ENCODE data around the gene FASTK. TPM values are rescaled to one million over a fixed set of nuclear protein-coding genes. Genes with fewer than 3 reads are reported as not detected.

The FASTK gene
- polyA plus RNA-seq, 10 donors = 45.2 to 83.3 (median 64.0) TPM

DNA sequence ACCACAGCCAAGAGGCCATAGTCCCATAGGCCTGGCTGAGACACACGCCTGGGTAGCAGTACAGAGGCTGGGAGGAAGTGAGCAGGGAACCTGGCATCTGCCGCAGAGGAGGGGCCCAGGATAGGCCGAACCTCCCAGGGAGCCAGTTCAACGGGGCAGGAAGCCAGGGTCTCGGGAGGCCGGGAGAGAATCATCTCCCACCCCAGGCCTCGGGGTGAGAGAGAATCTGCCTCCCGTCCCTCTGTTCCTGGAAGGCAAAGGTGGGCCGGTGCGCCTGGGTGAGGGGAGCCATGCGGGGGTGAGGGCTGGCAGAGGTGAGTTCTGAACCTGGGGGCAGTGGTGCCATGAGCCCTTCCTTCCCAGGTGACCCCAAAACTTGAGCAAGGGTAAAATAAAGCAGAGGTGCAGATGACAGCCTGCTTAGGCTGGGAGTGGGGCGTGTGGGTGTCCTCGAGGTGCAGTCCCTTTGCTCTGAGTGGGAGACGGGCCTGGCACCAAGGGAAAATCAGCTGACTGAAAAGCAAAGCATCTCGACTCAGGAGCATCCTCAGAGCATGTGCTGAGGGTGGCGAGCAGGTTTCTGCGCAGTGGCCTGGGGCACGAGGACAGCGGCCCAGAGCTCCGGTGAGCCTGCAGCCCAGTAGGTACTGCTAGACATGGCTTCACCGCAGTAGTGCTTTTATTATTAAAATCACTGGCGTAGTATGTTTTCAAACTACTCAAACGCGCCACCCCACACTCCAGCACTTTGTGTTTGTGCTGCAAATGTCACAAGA is 21.2 kb upstream of the FASTK start:
- DNase-seq = no peak

DNA sequence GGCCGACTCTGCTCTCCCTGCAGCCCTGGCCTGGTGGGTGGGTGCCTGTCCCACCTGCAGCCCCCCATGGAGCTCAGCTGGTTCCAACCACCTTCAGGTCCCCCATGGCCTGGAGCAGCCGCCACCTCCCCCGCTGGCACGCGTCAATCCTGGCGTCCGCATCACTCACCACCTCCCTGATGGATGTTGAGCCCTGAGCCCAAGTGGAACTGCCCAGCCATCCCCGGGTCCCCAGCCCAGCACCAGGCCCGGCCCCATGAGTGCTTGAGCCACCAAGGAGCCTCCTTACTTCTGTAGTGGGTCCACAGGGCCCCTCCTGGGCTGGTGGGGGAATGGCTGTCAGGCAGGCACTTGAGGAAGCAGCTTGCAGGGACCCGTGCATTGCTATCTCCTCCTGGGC is 20.3 kb upstream of the FASTK start:
- DNase-seq = no peak

GRCh38 chr7:151099486-151100211 is 19.0 kb upstream of the FASTK start:
- no peak for DNase-seq

- DNase-seq = no peak
Observed at GRCh38 chr7:151095828-151096475, 15.3 kb upstream of the FASTK start.

DNA sequence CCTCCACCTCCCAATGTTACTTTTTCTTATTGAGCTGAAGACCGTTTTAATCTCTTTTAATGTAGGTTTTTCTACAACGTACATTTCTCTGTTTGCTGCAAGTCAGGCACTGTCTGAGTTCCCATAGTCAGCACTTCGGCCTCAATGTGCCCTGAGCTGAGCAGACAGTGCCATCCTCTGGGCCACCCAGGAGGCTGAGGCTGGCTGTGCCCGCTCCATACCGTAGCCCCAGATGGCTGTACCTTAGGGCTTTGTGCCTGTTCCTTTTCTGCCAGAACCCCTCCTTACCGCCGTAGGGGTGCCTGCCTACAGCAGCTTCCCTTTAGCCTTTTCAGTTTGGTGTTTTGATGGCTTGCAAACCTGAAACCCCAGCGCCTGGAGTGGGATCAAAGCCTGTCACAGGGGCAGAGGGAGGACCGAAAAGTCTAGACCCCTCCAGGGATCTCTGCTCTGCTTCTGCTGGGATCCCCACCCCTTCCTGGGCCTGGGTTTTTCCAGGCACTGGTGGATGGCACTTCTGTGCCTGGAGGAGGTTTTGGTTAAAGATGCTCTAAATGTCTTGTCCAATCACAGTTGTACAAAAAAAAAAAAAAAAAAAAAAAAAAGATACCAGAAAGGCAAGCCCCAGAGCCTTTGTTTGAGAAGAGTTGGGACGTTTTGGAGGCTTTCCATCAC is 14.7 kb upstream of the FASTK start:
- DNase-seq = no peak

DNA sequence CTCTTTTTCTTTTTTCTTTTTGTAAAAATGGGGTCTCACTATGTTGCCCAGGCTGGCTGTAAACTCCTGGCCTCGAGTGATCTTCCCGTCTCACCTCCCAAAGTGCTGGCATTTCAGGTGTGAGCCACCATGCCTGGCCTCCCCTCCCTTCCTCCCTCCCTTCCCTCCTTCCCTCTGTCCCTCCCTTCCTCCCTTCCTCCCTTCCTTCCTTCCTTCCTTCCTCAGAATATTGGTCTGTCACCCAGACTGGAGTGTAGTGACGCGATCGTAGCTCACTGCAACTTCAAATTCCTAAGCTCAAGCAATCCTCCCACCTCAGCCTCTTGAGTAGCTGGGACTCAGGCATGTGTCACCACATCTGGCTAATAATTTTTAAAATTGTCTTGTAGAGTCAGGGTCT is 14.1 kb upstream of the FASTK start:
- no peak for DNase-seq

DNA sequence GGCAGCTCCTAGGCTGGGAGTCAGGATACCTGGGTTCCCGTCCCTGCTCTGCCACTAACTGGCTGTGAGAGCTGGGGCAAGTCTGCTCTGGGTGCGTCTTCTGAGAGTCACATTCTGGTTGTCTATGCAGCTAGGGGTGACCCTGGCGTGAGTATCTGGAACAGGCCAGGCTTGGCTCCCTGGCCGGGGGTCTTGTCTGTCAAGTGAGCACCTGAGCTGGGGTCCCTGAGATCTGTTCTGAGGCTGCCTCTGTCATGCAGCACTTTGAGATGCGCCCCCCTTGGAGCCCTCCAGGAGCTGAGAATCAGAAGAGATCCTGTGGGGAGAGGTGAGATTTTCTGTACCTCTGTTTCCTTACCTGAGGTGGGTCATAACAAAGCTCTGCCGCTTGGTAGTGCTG is 13.1 kb upstream of the FASTK start:
- DNase-seq = no peak

- DNase-seq = no peak
Observed at GRCh38 chr7:151091988-151092387, 11.4 kb upstream of the FASTK start.

DNA sequence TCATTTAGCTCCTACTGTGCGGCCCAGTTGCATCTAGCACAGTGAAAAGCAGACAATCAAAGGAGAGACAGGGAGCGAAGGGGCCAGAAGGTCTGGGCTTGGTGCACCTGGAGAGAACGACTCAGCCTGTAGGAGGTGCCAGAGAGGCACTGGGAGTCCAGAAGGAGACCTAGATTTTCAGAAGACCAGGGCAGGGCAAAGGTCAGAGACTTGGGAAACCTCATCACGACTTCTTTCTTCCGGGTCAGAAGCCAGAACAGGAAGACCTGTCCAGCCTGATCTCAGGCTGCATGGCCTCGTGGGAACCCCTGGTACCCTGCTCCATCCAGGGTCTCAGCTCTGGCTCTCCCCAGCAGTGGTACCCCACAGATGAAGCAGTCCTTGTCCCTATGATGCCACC is 10.8 kb upstream of the FASTK start:
- no peak for DNase-seq

- DNase-seq = no peak
Observed at GRCh38 chr7:151091003-151091402, 10.4 kb upstream of the FASTK start.

GRCh38 chr7:151089893-151090730 is 9.5 kb upstream of the FASTK start:
- no peak for DNase-seq

DNA sequence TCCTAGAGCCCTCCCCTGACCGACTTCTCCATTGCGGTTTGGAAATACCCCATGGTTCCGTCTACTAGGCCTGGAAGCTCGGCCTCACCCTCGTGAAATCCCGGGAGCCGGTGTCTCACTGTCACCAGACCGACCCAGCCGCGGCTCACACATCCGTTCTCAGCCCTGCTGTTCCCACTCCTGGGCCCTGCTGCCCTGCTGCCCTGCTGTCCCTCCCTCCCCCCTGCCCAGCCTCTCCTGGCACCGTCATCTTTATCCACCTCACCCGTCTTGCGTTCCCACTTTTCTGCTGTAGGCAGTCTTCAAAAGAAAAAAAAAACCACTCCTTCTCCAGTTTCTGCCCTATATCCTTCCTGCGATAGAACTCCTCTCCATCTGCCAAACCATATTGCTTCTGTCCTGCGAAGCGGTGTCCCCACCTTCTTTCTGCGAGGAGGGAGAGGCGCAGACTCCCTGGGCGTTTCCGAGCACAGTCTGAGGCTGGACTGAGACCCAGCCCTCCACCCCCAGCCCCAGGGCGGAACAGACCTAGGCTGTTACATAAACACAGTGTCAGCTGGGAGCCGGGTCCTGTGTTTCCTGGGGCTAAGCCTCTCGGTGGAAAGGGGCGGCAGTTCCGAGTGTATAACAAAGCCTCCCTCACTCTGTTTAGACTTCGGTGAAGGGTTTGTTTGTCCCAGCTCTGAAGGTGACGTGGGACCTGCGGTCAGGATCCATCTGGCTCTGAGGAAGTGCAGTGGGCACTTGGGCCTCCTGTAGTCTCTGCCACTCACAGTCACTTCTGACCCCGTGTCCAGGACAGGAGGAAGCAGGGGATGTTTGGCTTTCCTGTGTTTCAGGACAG is 8.5 kb upstream of the FASTK start:
- DNase-seq = peak in 2 of 3 donors; percentile 56 to 81

DNA sequence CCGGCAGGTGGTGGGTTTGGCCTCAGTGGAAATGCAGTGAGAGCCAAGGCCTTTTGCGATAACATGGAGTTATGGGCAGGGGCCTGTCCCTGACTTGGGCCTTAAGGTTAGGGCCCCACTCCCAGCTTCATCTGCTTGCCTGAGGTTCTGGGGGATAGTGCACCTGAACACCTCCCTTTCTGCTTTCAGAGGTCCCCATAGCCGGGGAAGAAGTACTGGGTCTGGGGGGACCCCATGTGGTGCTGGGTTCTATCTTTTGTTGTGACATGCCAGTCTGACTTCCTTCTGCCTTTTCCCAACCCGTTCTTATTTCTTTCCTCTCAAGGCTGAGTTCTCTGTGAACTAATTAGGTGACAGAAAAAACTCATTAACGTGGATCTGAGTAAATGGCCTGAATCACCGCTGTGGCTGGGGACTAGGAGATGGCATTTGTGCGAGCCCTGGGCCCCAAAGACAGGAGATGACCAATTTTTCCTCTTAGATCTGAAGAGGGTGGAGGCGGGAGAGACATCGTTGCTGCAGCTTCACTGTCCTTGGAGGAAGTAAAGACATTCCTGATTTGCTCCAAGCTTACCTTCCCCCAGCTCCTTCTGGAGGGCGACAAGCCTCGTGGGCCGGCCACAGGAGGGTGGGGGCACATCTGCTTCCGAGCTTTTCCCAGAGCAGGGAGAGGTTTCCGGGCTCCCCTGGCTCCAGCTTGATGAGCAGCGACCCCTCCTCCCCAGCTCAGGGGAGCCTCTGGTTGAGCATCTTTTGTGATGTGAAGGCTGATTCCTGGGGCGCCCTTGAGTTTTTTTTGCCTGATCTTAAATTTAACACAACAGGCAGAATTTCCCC is 7.6 kb upstream of the FASTK start:
- DNase-seq = no peak

GRCh38 chr7:151087245-151088018 is 6.8 kb upstream of the FASTK start:
- peak in 2 of 3 donors; percentile 62 to 79 for DNase-seq

GRCh38 chr7:151086802-151087244 is 6.2 kb upstream of the FASTK start:
- DNase-seq = no peak

DNA sequence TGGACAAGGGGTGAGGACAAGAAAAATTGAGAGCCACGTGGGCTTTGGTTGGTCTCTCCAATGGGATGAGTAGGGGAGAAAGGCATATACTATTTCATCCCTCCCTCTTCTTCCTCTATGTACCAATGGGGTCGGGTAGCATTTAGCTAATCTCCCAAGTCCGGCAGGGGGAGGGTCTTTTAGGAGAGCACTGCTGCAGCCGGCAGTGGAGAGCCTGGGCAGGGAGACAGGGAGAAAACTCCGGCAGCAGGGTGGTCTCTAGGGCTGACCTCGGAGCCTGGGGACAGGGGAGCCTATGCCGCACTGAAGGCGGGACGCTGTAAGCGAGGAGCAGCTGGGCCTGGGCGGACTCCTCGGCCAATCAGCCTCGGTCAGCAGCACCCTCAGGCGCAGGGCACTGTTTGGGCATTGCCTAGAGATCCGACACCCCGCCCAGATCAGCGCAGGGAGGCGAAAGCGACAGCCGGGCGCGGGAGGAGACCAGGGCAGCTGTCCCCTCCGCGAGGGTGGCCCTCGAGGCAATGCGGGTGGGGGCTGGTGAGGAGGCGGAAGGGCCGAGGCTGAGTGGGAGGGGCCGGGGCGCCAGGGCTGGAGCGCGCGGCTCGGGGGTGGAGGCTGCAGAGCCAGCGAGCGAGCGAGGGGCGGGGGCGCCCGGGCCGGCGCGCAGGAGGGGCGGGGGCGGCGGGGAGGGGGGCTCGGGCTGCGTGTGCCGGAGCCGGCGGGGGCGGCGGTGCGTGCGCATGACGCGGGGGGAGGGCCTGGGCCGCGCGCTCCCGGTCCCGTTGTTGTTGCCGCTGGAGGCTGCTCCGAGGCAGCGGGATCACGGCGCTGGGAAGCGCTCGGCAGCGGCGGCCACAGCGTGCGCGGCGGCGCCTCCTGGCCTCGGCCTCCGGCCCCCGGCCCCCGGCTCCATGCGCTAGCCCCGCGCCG is 5.3 kb upstream of the FASTK start, which contains the start of gene AGAP3:
Gene AGAP3 (plus strand): TSS at position 785 of the 930 bp plus-strand sequence. CDS start 267 bp downstream, outside the sequence.
- DNase-seq = peak; percentile 83 to 95 (median 90)

- DNase-seq = no peak
Observed at GRCh38 chr7:151085329-151085690, 4.7 kb upstream of the FASTK start.

Measured in muscle of back (tissue), 11 donors.